ENCODE results near the gene INPP4A. TPM values are rescaled to one million over a fixed set of nuclear protein-coding genes. Genes with fewer than 3 reads are reported as not detected.

INPP4A gene
- polyA plus RNA-seq, 3 donors: 3.5 to 6.9 (median 4.9) TPM

- 79 to 80% (median 79%) methylated on average over 3 of the region's 3 CpGs for WGBS, 3 donors
- no peak overlapping the region for H3K27ac ChIP-seq (ENCODE audit: low read depth, low read length)
These were observed 71.9 kb downstream of the INPP4A start for GRCh38 chr2:98516571-98516970.

- 85 to 91% (median 90%) methylated on average over 2 of the region's 2 CpGs for WGBS, 3 donors
- H3K27ac ChIP-seq (ENCODE audit: low read depth, low read length): no peak overlapping the region
These were observed 73.0 kb downstream of the INPP4A start for GRCh38 chr2:98517636-98518035.

- no peak overlapping the region for H3K27ac ChIP-seq (ENCODE audit: low read depth, low read length)
- 63 to 73% (median 65%) methylated on average over 4 of the region's 4 CpGs for WGBS, 3 donors
These were observed 73.4 kb downstream of the INPP4A start for GRCh38 chr2:98518101-98518500.

GRCh38 chr2:98519156-98519555 is 74.5 kb downstream of the INPP4A start:
- no peak overlapping the region for H3K27ac ChIP-seq (ENCODE audit: low read depth, low read length)
- 44 to 86% (median 80%) methylated on average over 6 of the region's 6 CpGs for WGBS, 3 donors

- WGBS, 3 donors: 94 to 95% (median 94%) methylated on average over 16 of the region's 16 CpGs
- H3K27ac ChIP-seq (ENCODE audit: low read depth, low read length): no peak overlapping the region
These were observed 75.2 kb downstream of the INPP4A start for GRCh38 chr2:98519851-98520250.

GRCh38 chr2:98520806-98521205 is 76.1 kb downstream of the INPP4A start:
- 94 to 98% (median 94%) methylated on average over 6 of the region's 6 CpGs for WGBS, 3 donors

GRCh38 chr2:98521266-98521665 is 76.6 kb downstream of the INPP4A start:
- H3K27ac ChIP-seq (ENCODE audit: low read depth, low read length): no peak overlapping the region
- 85 to 96% (median 95%) methylated on average over 7 of the region's 7 CpGs for WGBS, 3 donors

More at GRCh38 chr2:98520806-98521205, 76.1 kb downstream of the INPP4A start:
- H3K27ac ChIP-seq (ENCODE audit: low read depth, low read length): no peak overlapping the region

GRCh38 chr2:98522854-98523253 is 78.2 kb downstream of the INPP4A start:
- H3K27ac ChIP-seq (ENCODE audit: low read depth, low read length): no peak overlapping the region
- WGBS, 3 donors: 80 to 91% (median 86%) methylated on average over 2 of the region's 2 CpGs

- whole genome bisulfite sequencing, 3 donors: 46 to 82% (median 76%) methylated on average over 3 of the region's 3 CpGs
- H3K27ac ChIP-seq (ENCODE audit: low read depth, low read length): no peak overlapping the region
These were observed 79.5 kb downstream of the INPP4A start for GRCh38 chr2:98524168-98524567.

- no peak overlapping the region for H3K27ac ChIP-seq (ENCODE audit: low read depth, low read length)
These were observed 83.7 kb downstream of the INPP4A start for GRCh38 chr2:98528349-98528748.

- WGBS, 3 donors: 80 to 93% (median 85%) methylated on average over 1 of the region's 1 CpG
- H3K27ac ChIP-seq (ENCODE audit: low read depth, low read length): no peak overlapping the region
These were observed 85.5 kb downstream of the INPP4A start for GRCh38 chr2:98530114-98530513.

- WGBS, 3 donors: 67 to 86% (median 83%) methylated on average over 6 of the region's 6 CpGs
These were observed 88.1 kb downstream of the INPP4A start for GRCh38 chr2:98532756-98533155.

GRCh38 chr2:98533547-98533946 is 88.9 kb downstream of the INPP4A start:
- WGBS, 3 donors: 75 to 91% (median 90%) methylated on average over 1 of the region's 1 CpG

More at GRCh38 chr2:98532756-98533155, 88.1 kb downstream of the INPP4A start:
- no peak overlapping the region for H3K27ac ChIP-seq (ENCODE audit: low read depth, low read length)

GRCh38 chr2:98534761-98535160 is 90.1 kb downstream of the INPP4A start:
- no peak overlapping the region for H3K27ac ChIP-seq (ENCODE audit: low read depth, low read length)
- 94 to 98% (median 97%) methylated on average over 3 of the region's 3 CpGs for WGBS, 3 donors

More at GRCh38 chr2:98533547-98533946, 88.9 kb downstream of the INPP4A start:
- H3K27ac ChIP-seq (ENCODE audit: low read depth, low read length): no peak overlapping the region

GRCh38 chr2:98535971-98536677 is 91.5 kb downstream of the INPP4A start:
- 85 to 94% (median 90%) methylated on average over 6 of the region's 6 CpGs for WGBS, 3 donors
- no peak overlapping the region for H3K27ac ChIP-seq (ENCODE audit: low read depth, low read length)

GRCh38 chr2:98537390-98538126 is 92.9 kb downstream of the INPP4A start:
- no peak overlapping the region for H3K27ac ChIP-seq (ENCODE audit: low read depth, low read length)
- WGBS, 3 donors: 91 to 95% (median 92%) methylated on average over 14 of the region's 14 CpGs

GRCh38 chr2:98538280-98539041 is 93.8 kb downstream of the INPP4A start:
- no peak overlapping the region for H3K27ac ChIP-seq (ENCODE audit: low read depth, low read length)
- 72 to 91% (median 81%) methylated on average over 11 of the region's 11 CpGs for WGBS, 3 donors

- WGBS, 3 donors: 91 to 97% (median 92%) methylated on average over 13 of the region's 13 CpGs
These were observed 94.5 kb downstream of the INPP4A start for GRCh38 chr2:98539056-98539735.

More at GRCh38 chr2:98539056-98539735, 94.5 kb downstream of the INPP4A start:
- H3K27ac ChIP-seq (ENCODE audit: low read depth, low read length): no peak overlapping the region

All from adipose tissue (tissue), 3 donors.